DOHH2 (cell line): ENCODE data around the gene RELN.

Source experiments
- CTCF ChIP-seq: fragments of 200-600 bp; sonication (generic); IDR thresholded peaks from one replicate; pipeline ENCODE4 v1.5.1; 2014; ENCODE audit warnings: antibody characterized with exemption, mild to moderate bottlenecking, low read depth, low read length; ENCODE audit not compliant: poor library complexity, severe bottlenecking
- EZH2phosphoT487 ChIP-seq: fragments of 200-600 bp; sonication (generic); IDR thresholded peaks from 2 replicates; pipeline ENCODE4 v1.6.1; 2017; ENCODE audit warnings: borderline replicate concordance, mild to moderate bottlenecking, antibody characterized with exemption, low read length, moderate library complexity, mixed read lengths

- TF ChIP-seq CTCF, result no peak
- TF ChIP-seq EZH2phosphoT487, result no peak
These were observed 157.0 kb downstream of the RELN start for GRCh38 chr7:103832438-103832837.
